Sigmoid colon (tissue), 7 donors: ENCODE measurements around the gene TMEM74B. TPM values are rescaled to one million over a fixed set of nuclear protein-coding genes. Genes with fewer than 3 reads are reported as not detected.

Experiments
- DNase-seq: peaks from one replicate; pipeline ENCODE4 v3.0.0-alpha.2; 2019
- H3K27ac ChIP-seq, 4 donors: fragments of 200-600 bp; sonication (generic); one replicate each; pipeline ENCODE4 v1.5.1; 2016 to 2019; ENCODE audit warnings: mild to moderate bottlenecking in 1 of 4
- H3K27me3 ChIP-seq, 3 donors: fragments of 200-600 bp; sonication (generic); one replicate each; pipeline ENCODE4 v1.5.1; 2019; ENCODE audit warnings: mild to moderate bottlenecking in 1 of 3
- H3K36me3 ChIP-seq, 4 donors: fragments of 200-600 bp; sonication (generic); one replicate each; pipeline ENCODE4 v1.5.1; 2016 to 2019
- H3K4me1 ChIP-seq, 4 donors: fragments of 200-600 bp; sonication (generic); one replicate each; pipeline ENCODE4 v1.5.1; 2017 to 2019
- H3K4me3 ChIP-seq, 4 donors: fragments of 200-600 bp; sonication (generic); one replicate each; pipeline ENCODE4 v1.5.1; 2017 to 2019; ENCODE audit warnings: mild to moderate bottlenecking in 2 of 4, moderate library complexity in 1 of 4
- H3K9me3 ChIP-seq, 4 donors: fragments of 200-600 bp in 3 of 4; sonication (generic) in 3 of 4; one replicate each; pipeline versions ENCODE4 v1.5.1 to v1.6.1; 2013 to 2019
- EP300 ChIP-seq, 4 donors: sonication (generic); formaldehyde crosslinking; IDR thresholded peaks; one replicate each; pipeline ENCODE4 v1.6.1; 2017; ENCODE audit warnings: antibody characterized with exemption in 4 of 4
- POLR2A ChIP-seq, 2 donors: fragments of 450-650 bp; IDR thresholded peaks; one replicate each; pipeline ENCODE4 v1.6.1; 2016; ENCODE audit warnings: antibody characterized with exemption in 2 of 2, mild to moderate bottlenecking in 2 of 2, moderate library complexity in 2 of 2
- POLR2AphosphoS5 ChIP-seq, 4 donors: sonication (generic); formaldehyde crosslinking; IDR thresholded peaks; one replicate each; pipeline ENCODE4 v1.6.1; 2017; ENCODE audit warnings: antibody characterized with exemption in 4 of 4
- WGBS, 2 donors: extraction: QIAGEN DNeasy Blood & Tissue Kit; methylation state at CpG; one replicate each; pipeline ENCODE4 v1.1.7; 2013; 5-methylcytosine and 5-hydroxymethylcytosine counted together
- intact Hi-C: fragments of 100-400 bp; cut with DNase I; formaldehyde crosslinking; loops from one replicate; pipeline ENCODE4 v1.15.1; 2023
- polyA plus RNA-seq, 3 donors: library from polyadenylated mRNA; stranded (reverse); fragments of 200-250 nt; gene quantifications; one replicate each; pipeline ENCODE4 v1.2.3, GENCODE V29; 2013
- total RNA-seq, 4 donors: library from RNA; depleted of rRNA; stranded (reverse); fragments of >200 nt; gene quantifications; one replicate each; pipeline ENCODE4 v1.1.0, GENCODE V29; 2016
- TF ChIP-seq, protein P1 (sequence below), 4 experiments: fragments of 450-650 bp in 3 of 4; fragments of 200-600 bp in 1 of 4; IDR thresholded peaks; one replicate each; pipeline ENCODE4 v1.5.1; 2016 to 2019; ENCODE audit warnings: antibody characterized with exemption in 4 of 4, mild to moderate bottlenecking in 3 of 4, moderate library complexity in 2 of 4
- donor health status: healthy with polysubstance abuse.
- donor health status: Bipolar disorder and iron deficiency.
- donor health status: healthy.

Gene TMEM74B
- total and polyA plus RNA-seq, 7 donors = 0.33 to 2.9 TPM; not detected in 5

DNA sequence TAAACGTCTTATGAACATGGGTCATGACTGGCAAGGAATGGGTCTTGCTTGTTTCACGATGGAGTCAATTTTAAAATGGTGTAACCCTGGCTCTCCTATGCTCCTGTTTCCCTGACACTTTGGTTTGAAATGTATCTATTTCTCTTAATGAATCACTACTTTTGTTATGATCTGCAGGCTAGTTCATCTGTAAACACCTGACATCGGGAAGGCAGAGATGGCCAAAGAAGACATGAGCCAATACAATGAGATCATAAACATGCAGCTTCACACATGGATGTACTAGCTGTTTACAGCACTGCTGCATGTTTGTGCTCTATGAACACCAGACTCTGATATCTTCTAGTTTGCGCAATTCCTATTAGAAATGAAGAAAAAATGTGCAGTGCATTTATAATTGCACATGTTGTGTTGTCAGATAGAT is 30.1 kb upstream of the TMEM74B start:
- Histone ChIP-seq H3K9me3 (no peaks in the 10 kb centered on the region), H3K36me3 (no peaks in the 10 kb centered on the region), H3K4me3 (no peak overlapping the region), H3K27me3 (peaks cover 0 to 12% (median 5%) of the 10 kb centered on the region in 3 donors), H3K27ac (no peak overlapping the region), H3K4me1 (peaks cover 0 to 8% (median 7%) of the 10 kb centered on the region in 4 donors)
- 40 to 80% methylated on average over 4 of the region's 4 CpGs for WGBS, 2 donors
- intact Hi-C loops = loop anchor here (5.0 to 10.0 kb wide), 2 partner anchors 260 to 398 kb away; no protein-coding TSS in a partner anchor
- no peak for DNase-seq
- TF ChIP-seq, protein P1, sequence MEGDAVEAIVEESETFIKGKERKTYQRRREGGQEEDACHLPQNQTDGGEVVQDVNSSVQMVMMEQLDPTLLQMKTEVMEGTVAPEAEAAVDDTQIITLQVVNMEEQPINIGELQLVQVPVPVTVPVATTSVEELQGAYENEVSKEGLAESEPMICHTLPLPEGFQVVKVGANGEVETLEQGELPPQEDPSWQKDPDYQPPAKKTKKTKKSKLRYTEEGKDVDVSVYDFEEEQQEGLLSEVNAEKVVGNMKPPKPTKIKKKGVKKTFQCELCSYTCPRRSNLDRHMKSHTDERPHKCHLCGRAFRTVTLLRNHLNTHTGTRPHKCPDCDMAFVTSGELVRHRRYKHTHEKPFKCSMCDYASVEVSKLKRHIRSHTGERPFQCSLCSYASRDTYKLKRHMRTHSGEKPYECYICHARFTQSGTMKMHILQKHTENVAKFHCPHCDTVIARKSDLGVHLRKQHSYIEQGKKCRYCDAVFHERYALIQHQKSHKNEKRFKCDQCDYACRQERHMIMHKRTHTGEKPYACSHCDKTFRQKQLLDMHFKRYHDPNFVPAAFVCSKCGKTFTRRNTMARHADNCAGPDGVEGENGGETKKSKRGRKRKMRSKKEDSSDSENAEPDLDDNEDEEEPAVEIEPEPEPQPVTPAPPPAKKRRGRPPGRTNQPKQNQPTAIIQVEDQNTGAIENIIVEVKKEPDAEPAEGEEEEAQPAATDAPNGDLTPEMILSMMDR (IDR thresholded peaks at IDR 0.05) = no peak
- TF ChIP-seq POLR2AphosphoS5 (IDR thresholded peaks at IDR 0.05) (no peak), EP300 (IDR thresholded peaks at IDR 0.05) (no peak), POLR2A (IDR thresholded peaks at IDR 0.05) (no peak)

DNA sequence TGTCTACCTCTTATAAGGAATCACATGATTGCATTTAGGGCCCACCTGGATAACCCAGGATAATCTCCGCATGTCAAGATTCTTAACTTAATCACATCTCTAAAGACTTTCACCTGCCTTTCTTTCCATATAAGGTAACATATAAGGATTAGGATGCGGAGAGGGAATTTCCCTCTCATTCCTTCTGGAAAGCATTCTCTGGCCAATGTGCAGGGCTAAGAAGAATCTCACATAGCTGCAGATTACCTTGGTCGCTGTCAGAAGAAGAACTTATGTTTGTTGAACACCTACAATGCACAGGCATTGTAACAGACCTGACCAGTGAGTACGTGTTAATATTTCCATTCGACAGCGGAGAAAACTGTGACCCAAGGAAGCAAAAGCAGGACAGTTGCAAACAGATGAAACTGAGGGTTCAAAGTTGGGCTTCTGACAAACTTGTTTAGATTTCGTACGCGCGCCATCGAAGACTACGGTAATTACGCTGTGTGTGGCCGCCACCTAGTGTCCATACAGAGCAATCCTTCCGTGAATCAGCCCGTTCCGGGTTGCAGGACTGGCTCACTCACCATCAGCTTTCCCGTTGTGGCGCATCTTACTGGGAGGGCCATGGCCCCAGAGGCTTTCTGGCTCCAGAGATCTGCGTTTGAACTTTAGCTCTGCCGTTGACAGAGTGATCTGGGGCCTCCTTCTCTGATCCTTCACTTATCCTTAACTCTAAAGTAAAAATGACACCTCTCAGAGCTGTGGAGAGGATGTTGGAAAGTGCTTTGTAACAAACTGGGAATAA is 28.0 kb upstream of the TMEM74B start:
- Histone ChIP-seq H3K4me1 (peaks cover 0 to 8% (median 7%) of the 10 kb centered on the region in 4 donors), H3K27me3 (peaks cover 0 to 12% (median 5%) of the 10 kb centered on the region in 3 donors), H3K9me3 (no peaks in the 10 kb centered on the region), H3K27ac (no peak overlapping the region), H3K4me3 (no peak overlapping the region), H3K36me3 (no peaks in the 10 kb centered on the region)
- peak; percentile 77 for DNase-seq
- 13 to 15% methylated on average over 21 of the region's 21 CpGs for WGBS, 2 donors
- intact Hi-C loops = loop anchor here (5.0 to 10.0 kb wide), 2 partner anchors 258 to 396 kb away; no protein-coding TSS in a partner anchor
- TF ChIP-seq, protein P1 (IDR thresholded peaks at IDR 0.05) = peak; percentile 47 to 78 (median 66)
- no peak for TF ChIP-seq POLR2A (IDR thresholded peaks at IDR 0.05)

DNA sequence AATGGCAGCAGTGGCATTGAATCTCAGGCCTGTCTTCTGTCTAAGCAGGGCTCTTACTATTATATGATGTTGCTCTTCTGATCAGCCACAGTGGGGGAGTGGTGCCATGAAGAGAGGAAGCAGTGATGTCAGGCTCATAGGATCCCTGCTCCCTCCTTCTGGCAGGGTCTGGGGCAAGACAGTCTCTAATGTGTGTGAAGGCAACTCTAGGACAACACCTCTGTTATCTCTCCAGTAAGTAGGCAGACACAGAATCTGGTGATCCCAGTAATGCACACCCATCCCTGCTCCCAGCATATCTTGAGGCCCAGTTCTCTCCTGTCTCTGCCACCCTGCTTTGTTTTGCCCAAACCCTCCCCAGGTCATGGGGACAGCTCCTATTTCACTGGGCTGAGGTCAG is 27.2 kb upstream of the TMEM74B start:
- no peak for TF ChIP-seq EP300 (IDR thresholded peaks at IDR 0.05)
- no peak for TF ChIP-seq POLR2A (IDR thresholded peaks at IDR 0.05)
- TF ChIP-seq, protein P1 (IDR thresholded peaks at IDR 0.05) = no peak
- no peak for TF ChIP-seq POLR2AphosphoS5 (IDR thresholded peaks at IDR 0.05)
- intact Hi-C loops = loop anchor here (5.0 to 10.0 kb wide), 2 partner anchors 257 to 395 kb away; no protein-coding TSS in a partner anchor
- Histone ChIP-seq H3K27me3 (peaks cover 0 to 11% (median 3%) of the 10 kb centered on the region in 3 donors), H3K9me3 (no peaks in the 10 kb centered on the region), H3K4me1 (peaks cover 0 to 8% (median 7%) of the 10 kb centered on the region in 4 donors), H3K4me3 (no peak overlapping the region), H3K27ac (no peak overlapping the region), H3K36me3 (no peaks in the 10 kb centered on the region)
- no peak for DNase-seq

DNA sequence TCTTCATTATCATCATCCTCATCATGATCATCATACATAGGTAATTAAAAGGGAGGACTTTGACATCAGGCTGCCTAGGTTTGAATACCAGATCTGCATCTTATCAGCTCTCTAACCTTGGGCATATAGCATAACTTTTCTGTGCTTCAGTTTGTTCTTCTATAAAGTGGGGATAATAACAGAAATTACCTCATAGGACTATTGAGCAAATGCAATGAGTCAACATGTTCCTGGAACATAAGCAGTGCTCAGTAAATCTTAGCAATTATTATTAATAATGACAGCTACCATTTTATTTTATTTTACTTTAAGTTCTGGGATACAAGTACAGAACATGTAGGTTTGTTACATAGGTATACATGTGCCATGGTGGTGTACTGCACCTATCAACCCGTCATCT is 25.7 kb upstream of the TMEM74B start:
- TF ChIP-seq POLR2AphosphoS5 (IDR thresholded peaks at IDR 0.05) = no peak
- TF ChIP-seq EP300 (IDR thresholded peaks at IDR 0.05) = no peak
- TF ChIP-seq POLR2A (IDR thresholded peaks at IDR 0.05) = no peak
- TF ChIP-seq, protein P1 (IDR thresholded peaks at IDR 0.05) = no peak
- Histone ChIP-seq H3K4me1 (peaks cover 0 to 8% (median 7%) of the 10 kb centered on the region in 4 donors), H3K9me3 (no peaks in the 10 kb centered on the region), H3K27me3 (peaks cover 0 to 3% (median 0%) of the 10 kb centered on the region in 3 donors), H3K4me3 (no peak overlapping the region), H3K27ac (no peak overlapping the region), H3K36me3 (no peaks in the 10 kb centered on the region)
- intact Hi-C loops = loop anchor here (5.0 to 10.0 kb wide), 2 partner anchors 256 to 393 kb away; no protein-coding TSS in a partner anchor
- WGBS, 2 donors = 98 to 100% methylated on average over 1 of the region's 1 CpG
- DNase-seq = no peak
